NCI-H2081 treated with DMSO at 0.1 percent for 48 hours (cell line): ENCODE results near the gene DDI1.

Experiments
- DNase-seq: peaks from one replicate; lab custom pipeline; 2025; lab: John Stamatoyannopoulos, UW

Gene DDI1

DNA sequence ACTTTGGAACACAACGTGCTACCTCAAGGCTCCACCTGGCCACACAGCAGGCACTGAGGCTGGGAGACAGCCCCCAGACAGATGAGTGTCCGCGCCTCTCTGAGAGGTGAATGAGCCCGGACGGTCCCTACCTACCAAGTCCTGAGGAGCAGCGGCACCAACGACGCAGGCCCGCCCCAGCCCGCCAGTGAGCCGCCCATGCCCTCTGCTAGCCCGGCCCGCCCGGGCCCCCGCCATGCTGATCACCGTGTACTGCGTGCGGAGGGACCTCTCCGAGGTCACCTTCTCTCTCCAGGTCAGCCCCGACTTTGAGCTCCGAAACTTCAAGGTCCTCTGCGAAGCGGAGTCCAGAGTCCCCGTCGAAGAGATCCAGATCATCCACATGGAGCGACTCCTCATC is at the start of gene DDI1:
Gene DDI1 (plus strand): TSS at position 53 of the 400 bp plus-strand sequence. CDS start 183 bp downstream, at position 236.
- no peak for DNase-seq

DNA sequence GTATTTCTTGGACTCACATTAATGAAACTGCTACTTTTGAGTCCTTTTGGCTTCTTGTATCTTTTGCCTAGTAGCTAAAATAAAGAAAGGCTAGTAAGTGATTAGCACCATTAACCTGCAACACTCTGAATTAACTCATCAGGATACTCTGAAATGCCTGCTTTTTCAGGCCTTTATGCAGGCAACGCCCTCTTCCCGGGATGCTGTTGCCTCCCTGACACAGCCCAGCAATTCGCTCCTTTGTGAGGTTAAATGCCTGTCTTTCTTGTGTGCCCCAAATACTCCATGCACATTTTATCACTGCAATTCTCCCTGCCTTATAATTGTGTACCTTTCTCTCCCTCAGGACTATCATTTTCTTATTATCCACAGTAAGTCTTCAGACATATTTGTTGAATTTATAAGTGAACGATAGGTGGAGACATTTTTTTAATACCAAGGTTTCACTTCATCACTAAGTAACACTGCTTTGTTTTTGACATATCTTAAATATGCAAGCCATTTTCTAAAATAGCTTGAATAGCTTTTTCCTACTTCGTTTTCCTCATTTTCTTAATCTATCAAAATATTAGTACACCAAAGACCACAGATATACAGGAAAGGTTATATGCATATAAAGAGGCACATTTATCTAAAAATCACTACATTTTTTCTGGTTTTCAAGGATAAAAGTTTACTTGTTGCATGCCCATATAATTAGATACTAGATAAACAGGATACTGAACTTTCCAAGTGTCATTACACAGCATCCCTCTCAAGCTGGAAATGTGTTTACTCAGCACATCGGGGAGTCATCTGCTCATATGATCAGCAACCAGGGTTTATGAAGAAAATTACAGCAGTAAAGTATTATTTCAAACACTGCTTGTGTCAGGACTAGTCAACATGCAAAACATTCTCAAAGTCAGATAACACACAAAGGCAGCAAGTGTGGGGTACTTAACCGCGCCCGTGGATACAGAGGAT is 48.5 kb upstream of the DDI1 start:
- no peak for DNase-seq

DNA sequence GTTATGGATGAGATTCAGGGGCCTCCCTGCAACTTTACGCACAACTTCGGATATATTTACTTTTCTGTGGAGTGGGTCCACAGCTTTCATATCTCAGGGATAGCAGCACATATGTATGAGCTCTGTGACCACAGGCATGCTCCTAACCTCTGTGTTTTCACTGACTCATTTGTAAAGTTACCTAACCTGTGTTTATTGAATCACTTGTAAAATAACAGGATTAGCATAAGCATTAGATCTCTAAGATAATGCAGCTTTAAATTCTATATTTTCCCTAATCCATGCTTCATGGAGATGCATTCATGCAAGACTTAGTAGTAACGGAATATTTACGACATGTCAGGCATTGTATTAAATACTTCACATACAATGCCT is 47.9 kb upstream of the DDI1 start:
- no peak for DNase-seq

DNA sequence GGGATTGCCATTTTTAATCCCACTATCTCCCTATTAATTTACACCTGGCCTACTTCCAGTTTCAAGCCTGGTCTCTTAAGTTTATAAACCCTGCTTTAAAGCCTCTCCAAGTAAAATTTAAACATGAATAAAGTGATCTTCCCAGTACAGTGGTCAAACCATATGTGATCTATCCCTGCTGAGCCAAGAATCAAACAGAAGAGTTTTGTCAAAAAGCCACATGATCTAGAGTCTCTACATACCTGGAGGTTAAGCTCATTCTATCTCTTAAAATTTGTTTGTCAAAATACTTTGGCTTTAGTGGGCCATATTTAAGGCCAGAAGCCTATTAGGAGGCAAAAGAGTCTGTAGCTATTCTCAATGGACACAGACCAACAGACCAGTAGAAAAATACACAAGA is 42.9 kb upstream of the DDI1 start:
- DNase-seq, result no peak

DNA sequence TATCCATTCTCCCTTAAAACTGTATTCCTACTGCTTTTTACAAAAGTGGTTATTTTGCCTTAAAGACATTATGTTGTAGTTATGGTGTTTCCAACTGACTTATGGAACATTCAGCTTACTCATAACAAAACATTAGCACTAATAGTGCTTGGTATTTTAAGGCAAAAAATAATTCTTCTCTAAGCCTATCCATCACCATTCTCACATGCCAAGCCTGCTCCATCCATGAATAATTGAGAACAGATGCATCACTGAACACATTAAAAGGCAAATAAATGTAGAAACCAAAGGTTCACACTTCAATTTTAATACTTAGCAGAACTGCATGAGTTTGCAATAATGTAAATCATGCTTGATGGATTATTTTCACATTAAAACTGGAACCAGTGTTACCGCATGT is 42.3 kb upstream of the DDI1 start:
- no peak for DNase-seq

DNA sequence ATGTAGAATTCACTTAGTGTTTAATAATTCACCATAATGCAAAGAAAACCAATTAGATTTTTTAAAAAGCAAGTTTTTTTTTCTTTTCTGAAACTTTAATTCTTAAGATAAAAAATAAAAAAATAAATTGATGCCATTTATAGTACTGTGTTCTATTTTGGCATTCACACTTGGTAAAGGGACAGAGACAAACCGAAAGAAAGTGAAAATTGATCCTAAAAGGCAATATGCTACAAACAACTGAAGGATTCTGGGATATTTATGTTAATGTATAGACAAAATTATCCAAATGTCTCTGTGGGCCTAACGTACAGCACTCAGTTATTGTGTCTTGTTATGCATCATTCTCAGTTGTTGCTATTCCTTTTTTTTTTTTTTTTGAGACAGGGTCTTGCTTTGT is 41.9 kb upstream of the DDI1 start:
- no peak for DNase-seq

DNA sequence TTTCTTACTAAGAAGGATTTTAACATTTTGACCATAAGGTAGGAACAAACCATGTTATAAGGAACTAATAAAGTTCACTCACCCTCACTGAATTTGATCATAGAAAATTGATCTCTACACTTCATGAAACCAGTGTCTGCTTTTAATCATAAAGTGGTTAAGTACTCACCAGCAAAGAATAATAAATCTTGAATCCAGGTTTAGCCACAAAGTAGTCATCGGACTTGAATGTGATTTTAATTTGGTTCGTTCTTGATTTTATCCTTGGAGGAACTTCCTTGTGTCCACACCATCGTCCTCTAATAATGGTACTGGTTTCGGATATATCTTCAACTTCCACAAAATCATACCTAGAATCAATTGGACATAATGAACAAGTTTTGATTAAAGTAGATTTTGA is 40.5 kb upstream of the DDI1 start:
- DNase-seq, result no peak

DNA sequence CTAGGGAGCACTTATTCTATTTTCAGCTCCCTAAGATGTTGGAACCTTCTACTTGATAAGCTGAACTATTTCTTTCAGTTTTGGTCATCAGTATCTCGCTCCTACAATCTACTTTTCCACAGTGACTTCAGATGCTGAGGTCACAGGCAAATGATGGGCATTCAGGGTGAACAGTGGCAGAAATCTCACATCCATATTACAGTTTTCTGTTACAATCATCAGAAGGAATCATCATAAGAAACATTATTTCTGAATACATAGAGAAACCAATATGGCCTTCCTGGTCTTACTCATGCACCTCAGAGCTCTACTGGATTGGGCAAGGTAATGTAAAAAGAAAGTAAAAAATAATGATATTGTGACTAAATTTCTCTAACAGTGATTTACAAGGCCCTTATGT is 39.4 kb upstream of the DDI1 start:
- DNase-seq, result no peak

DNA sequence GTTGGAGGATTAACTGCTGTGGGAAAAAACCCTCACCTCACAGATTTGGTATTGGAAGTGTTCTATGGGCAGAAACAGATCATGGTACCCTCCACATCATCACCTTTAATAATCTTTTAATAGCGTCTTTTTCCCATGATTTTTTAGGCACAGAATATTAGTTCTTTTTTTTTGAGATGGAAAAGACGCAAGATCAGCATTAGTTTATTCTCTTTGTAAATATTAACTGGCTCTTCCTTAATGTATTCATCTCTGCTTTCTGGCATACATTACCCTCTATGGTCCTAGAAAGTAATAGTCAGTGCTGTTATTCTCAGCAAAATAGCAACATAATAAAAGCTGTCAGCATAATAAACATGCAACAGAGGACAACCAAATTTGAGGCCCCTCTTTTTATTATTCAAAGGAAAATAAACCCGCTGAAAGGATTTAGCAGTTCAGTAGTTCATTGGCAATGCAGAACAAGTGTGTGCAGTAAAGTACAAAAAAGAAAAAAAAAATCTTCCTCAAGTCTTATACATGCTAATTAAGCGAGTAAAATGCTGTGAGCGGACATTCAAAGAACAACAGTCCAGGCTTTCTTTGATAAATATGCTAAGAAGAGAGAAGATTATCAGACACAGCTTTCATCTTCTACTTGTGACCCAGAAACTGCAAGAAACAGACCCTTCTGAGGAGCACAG is 37.5 kb upstream of the DDI1 start:
- DNase-seq, result no peak

DNA sequence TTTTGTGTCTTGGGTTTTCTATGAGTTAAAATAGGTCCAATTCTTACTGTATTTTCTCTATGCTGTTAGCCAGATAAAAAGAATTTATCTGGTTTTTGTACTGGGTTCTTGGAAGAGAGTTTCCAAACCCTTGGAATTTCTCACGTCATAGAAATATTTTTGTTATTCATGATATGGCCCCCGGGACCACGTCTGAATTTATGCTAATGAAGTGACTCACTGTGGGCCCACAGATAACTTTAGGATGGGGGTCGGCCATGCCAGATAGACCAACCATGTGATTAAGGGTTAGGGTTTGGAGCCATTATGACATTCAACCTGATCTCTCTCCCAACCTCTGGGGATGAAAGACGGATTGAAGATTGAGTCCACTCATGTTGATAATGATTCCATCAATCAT is 35.6 kb upstream of the DDI1 start:
- no peak for DNase-seq

DNA sequence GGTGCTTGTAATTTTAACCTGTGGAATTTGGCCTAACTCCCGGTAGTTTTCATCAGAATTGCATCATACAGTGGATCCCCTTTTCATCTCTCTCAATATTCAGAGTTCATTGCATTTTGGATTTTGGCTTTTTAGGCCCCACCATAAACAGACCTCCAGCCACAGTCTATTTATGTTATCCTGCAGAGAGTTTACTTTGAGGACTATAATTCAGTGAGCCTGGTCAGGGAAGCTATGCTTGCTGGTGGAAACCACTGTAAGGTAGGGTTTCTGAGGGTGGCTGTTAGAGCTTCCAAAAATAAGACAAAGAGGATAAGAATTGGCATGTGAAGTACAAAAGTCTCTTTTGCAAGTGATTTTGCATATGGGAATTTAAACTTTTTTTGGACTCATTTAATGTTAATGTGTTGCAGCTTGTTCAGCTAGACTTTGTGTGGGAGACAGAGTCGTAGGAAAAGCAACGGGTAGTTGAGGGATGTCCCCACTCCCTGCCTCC is 34.8 kb upstream of the DDI1 start:
- DNase-seq, result no peak

DNA sequence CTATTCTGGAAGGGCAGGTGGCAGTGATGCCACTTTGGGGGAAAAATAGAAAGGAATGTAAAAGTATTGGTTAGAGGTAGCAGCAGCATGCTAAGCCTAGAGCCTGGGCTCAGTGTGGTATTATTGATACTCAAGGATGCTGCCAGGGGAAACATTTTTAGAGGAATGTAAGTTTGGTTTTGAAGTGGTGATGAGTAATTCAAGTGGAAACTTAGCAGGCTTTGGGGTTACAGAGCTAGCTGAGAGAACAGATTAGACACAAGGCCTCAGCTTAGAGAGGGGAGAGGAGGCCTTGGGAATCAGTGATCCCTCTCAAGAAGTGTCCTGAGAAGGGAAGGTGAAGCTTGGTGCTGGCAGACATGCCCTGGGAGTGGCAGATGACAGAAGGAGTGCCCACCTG is 32.9 kb upstream of the DDI1 start:
- no peak for DNase-seq

DNA sequence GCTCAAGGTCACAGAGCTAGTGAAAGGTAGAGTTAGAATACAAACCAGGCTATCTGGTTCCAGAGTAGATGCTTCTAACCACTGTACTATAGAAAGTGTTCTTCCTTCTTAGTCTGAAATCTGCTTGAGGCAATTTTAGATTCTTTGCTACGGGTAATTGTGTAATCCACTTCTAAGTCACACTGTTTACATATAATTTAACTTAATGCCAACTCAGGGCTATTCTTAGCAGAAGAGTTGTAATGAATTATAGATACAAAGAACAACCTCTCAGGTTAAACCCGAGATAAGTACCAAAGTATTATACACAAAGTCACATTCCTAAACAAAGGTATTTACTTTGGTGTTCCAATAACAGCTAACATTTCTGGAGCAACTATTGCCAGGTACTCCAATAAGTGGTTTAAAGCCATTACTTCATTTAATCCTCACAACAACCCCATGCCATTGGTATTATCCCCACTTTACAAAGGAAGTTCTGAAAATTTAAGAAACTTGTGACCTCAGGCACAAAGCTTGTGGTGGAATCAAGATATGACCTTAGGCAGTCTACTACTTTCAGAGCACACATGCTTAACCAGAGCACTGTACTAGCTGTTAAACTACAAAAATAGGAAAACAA is 31.1 kb upstream of the DDI1 start:
- DNase-seq, result no peak

DNA sequence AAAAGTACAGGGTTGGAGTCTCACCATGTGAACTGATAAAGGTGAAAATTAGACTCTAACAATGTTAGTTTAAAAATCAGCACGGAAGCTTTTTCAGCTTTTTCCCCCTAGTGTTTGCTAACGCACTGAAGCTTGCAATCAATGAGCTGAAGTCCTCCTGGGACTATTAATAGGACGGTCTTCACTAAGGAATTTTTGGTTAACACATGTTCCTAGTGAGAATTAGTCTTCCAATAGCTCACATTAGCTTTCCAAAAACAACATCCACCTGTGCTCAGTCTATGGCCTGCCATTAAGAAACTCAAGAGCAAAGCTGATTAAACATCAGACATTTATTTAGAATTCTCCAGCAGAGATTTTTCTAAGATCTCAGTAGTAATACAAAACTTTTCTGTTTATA is 26.7 kb upstream of the DDI1 start:
- no peak for DNase-seq

DNA sequence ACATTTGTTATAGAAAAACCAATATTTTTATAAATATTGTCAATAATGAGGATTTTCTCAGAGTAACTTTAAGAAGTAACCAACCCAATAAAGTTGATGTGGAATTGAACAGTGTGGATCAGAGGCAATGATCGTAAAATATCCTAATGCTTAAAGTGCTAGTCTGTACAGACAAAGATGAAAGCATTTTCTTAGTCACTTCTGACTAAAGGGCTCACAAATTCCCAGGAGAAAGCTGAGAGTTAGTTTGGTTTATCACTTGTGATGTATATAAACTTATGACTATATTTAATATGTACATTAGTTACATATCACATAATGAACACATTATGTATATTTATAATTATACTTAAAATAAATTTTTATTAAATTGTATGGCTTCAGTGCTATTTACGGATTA is 25.4 kb upstream of the DDI1 start:
- DNase-seq, result no peak

DNA sequence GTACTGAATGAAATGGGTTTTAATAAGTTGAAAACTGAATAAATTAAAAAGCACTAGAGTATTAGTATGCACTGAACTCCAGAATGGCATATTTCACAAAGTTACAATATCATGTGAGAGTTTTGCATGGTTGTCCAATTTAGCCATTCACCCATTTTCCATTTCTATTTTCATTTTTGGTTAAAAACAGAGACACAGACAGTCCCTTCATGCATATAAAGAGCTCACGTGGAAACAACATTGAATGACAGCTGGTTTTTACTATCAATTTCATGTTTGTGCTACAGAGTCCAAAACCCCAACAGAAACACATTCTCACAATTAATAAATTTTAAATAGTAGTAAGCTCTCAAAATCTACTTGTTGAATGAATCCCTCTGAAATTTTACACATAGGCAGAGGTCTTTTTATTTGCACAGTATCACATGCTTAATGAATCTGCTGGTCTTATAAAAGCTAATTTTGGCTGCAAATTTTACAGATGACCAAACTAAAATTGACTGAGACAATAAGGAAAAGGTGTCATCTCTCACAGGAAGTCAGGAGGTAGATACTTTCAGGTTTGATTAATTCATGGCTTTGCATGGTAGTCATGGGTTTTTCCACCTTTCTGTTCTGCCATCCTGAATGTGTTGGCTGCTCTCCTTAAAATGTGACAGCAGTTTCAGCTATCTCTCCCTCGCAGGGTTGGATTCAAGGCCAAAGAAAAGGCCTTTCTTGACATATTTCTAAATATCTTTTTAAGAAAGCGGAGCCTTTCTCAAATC is 20.6 kb upstream of the DDI1 start:
- no peak for DNase-seq

DNA sequence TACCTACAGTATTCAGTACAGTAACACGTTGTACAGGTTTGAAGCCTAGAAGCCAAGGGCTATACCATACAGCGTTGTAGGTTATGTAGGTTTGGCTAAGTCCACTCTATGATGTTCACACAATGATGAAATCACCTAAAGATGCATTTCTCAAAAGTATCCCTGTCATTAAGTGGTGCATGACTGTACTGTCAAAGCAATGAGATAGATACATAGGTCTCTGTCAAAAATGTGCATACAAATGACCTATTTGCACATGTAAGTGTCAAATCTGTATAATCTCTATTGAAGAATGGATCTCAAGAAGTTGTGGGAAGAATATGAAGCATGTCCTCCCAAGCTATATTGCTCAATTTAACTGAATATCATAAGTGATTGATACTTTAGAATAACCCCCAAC is 11.9 kb upstream of the DDI1 start:
- DNase-seq, result no peak

DNA sequence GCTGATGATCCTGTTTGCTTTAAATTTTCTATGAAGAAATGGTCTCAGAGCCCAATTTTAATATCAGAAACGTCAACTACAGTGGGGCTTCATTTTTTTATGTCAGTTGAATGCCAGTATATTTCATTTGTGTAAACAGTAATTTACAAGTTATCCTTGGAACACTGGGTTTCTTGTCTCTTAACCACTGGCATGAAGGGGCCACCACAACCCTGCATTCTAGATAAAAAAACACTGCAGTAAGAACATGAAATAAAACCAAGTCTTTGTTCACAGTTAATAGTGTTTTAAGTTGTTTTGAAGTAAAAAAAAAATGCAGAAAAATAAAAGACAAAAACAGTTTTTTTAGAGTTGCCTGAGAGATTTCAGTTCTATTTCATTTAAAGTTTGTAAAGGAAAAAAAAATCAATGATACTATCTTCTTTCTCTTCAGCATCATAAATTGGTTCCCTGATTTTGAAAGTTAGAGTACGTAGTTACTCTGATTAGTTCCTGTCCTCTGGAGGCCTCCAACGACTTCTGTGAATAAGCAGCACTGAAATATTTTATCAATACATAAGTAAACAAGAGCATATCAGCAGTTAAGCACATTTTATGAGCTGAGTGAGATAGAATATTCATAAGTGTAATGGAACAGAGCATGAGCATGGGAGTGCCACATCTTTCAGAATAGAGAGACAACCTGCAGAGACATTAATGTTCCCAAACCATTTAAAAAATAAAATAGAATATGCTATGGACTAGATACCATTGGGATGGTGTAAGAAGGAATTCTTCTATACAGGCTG is 7.8 kb upstream of the DDI1 start:
- no peak for DNase-seq

DNA sequence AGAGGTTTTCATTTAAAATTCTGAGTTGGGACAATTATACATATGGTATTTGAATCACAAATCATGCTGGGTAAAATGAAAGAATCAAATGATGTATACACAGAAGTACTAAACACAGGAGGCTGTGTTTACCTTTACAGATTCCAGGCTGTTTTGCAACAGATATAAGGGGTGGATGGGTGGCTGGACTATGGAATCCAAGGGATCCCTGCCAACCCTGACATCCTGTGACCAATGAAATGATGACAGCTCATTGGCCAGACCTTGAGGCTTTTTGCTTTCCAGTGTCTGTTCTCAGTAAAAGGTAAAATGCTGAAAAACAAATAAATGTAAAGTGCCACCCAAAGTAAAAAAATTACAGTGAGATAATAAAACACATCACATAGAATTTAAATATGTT is 3.3 kb upstream of the DDI1 start:
- DNase-seq, result no peak

DNA sequence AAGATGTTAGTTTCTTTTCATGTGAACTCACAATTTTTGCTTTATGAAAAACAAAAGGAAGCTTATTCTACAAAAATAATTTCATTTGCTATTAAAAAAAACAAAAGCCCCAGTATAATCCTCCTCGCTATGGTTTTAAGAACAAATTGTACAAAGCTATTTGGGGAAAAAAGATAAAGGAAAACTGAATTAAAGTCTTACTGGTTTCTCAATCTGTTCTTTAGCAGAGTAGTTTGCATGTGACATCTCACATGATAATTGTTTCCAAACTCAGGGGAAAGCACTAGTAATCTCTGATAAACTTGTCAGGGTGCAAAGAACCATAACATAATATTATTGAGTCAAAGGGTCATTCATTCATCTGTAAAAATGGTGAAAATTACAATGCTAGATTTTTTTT is 2.9 kb upstream of the DDI1 start:
- no peak for DNase-seq

DNA sequence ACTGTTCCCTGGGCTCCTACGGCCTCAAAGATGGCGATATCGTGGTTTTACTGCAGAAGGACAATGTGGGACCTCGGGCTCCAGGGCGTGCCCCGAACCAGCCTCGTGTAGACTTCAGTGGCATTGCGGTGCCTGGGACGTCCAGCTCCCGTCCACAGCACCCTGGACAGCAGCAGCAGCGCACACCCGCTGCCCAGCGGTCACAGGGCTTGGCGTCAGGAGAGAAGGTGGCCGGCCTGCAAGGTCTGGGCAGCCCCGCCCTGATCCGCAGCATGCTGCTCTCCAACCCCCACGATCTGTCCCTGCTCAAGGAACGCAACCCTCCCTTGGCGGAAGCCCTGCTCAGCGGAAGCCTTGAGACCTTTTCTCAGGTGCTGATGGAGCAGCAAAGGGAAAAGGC is 555 bp downstream of the DDI1 start:
- no peak for DNase-seq
